AG04449 (cell line): ENCODE data around the gene ASB6.

Source experiments
- CTCF ChIA-PET: fragments of 350-600 bp; formaldehyde crosslinking; extraction: SDS; loops from one replicate; lab custom pipeline; 2021; ENCODE audit warnings: antibody characterized with exemption; lab: Yijun Ruan, JAX
- POLR2A ChIA-PET: fragments of 400-600, 350-600 bp; formaldehyde crosslinking; extraction: SDS; loops from one replicate; lab custom pipeline; 2020; ENCODE audit warnings: antibody characterized with exemption, inconsistent platforms; lab: Yijun Ruan, JAX
- DNase-seq: peaks from one replicate; pipeline ENCODE4 v3.0.0-alpha.2; 2010; ENCODE audit warnings: low read depth, low spot score
- H3K4me3 ChIP-seq: 2 replicates; pipeline ENCODE4 v1.5.1; 2011; ENCODE audit warnings: low read depth, mild to moderate bottlenecking, control low read depth, low read length
- TF ChIP-seq, protein P1 (sequence below): IDR thresholded peaks from one replicate; pipeline ENCODE4 v1.5.1; 2011; ENCODE audit warnings: mild to moderate bottlenecking, moderate library complexity, low read length, control low read depth, inconsistent platforms; ENCODE audit not compliant: insufficient read depth; ENCODE audit errors: missing control alignments

Gene ASB6

GRCh38 chr9:129635099-129636065, 6.6 kb downstream of the ASB6 start:
- no peak overlapping the region for H3K4me3 ChIP-seq
- DNase-seq, result no peak
- ChIA-PET POLR2A (interaction anchor here (1.1 kb wide), 1 partner anchor 115 kb away, joined by 3 read pairs; no protein-coding TSS in a partner anchor), CTCF (interaction anchor here (0.6 to 14.5 kb wide), 4 partner anchors 7 to 505 kb away, joined by 3 to 267 read pairs (median 68); partner anchors contain the start of genes C9orf50 and NTMT1)
- TF ChIP-seq, protein P1, sequence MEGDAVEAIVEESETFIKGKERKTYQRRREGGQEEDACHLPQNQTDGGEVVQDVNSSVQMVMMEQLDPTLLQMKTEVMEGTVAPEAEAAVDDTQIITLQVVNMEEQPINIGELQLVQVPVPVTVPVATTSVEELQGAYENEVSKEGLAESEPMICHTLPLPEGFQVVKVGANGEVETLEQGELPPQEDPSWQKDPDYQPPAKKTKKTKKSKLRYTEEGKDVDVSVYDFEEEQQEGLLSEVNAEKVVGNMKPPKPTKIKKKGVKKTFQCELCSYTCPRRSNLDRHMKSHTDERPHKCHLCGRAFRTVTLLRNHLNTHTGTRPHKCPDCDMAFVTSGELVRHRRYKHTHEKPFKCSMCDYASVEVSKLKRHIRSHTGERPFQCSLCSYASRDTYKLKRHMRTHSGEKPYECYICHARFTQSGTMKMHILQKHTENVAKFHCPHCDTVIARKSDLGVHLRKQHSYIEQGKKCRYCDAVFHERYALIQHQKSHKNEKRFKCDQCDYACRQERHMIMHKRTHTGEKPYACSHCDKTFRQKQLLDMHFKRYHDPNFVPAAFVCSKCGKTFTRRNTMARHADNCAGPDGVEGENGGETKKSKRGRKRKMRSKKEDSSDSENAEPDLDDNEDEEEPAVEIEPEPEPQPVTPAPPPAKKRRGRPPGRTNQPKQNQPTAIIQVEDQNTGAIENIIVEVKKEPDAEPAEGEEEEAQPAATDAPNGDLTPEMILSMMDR, result no peak

- H3K4me3 ChIP-seq, result no peak overlapping the region
- TF ChIP-seq, protein P1, result no peak
- POLR2A ChIA-PET, result interaction anchor here (0.6 kb wide), 1 partner anchor 126 kb away, joined by 5 read pairs; no protein-coding TSS in a partner anchor
- DNase-seq, result no peak
- CTCF ChIA-PET, result interaction anchor here (1.7 to 15.5 kb wide), 5 partner anchors 6 to 501 kb away, joined by 4 to 735 read pairs (median 133); partner anchors contain the start of genes ASB6 and C9orf50
These were observed 8.1 kb downstream of the ASB6 start for GRCh38 chr9:129633848-129634247.

DNA sequence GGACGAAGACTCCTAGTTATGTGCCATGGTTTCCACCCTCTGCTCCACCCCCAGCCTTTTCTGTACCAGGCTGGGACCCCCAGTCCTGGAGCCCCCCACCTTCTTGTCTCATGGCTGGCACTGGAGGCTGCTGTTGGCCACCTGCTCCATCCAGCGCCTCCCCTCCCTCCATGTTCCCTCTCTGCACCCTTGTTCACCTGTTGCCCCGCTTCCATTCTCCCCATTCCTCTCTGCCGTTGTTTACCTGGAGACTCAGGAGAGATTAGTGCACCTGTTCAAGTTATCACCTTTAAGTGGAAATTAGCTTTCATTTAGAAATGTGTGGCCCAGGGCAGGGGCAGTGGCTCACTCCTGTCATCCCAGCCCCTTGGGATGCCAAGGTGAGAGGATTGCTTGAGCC, 8.7 kb downstream of the ASB6 start:
- ChIA-PET CTCF (interaction anchor here (1.8 to 15.5 kb wide), 4 partner anchors 7 to 501 kb away, joined by 5 to 735 read pairs (median 74); partner anchors contain the start of genes ASB6 and C9orf50), POLR2A (interaction anchor here (0.6 kb wide), 1 partner anchor 127 kb away, joined by 5 read pairs; no protein-coding TSS in a partner anchor)
- H3K4me3 ChIP-seq, result no peak overlapping the region
- DNase-seq, result no peak
- TF ChIP-seq, protein P1, result no peak

GRCh38 chr9:129632460-129632859, 9.5 kb downstream of the ASB6 start:
- no peak overlapping the region for H3K4me3 ChIP-seq
- POLR2A ChIA-PET, result no interaction called here
- CTCF ChIA-PET, result interaction anchor here (1.8 to 15.5 kb wide), 4 partner anchors 7 to 500 kb away, joined by 5 to 735 read pairs (median 74); partner anchors contain the start of genes ASB6 and C9orf50
- TF ChIP-seq, protein P1, result no peak
- DNase-seq, result no peak

DNA sequence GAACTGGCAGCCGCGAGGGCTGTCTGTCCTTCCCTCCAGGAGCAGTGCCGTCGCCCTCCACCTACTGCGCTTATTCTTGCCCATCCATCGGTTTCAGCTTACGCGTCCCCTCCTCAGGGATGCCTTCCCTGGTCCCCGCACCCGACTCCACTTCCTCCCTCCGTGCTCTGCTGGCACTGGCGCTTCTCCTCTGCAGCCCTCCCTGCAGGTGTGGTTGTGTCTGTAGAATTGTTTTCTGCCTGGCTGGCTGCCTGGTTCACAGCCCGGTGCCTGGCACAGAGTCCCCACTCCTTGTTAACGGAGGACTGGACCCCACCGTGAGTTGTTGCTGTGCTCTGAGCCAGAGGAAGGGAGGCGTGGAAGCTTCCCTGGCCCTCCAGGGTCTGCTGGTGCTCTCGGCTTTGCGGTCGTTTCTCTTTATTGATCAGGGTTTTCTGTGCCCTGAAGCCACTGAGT, 10.2 kb downstream of the ASB6 start:
- no peak overlapping the region for H3K4me3 ChIP-seq
- POLR2A ChIA-PET, result interaction anchor here (1.8 kb wide), 1 partner anchor 8 kb away, joined by 6 read pairs; no protein-coding TSS in a partner anchor
- TF ChIP-seq, protein P1, result no peak
- CTCF ChIA-PET, result interaction anchor here (0.9 to 15.5 kb wide), 6 partner anchors 8 to 499 kb away, joined by 3 to 735 read pairs (median 10); partner anchors contain the start of genes ASB6 and C9orf50
- no peak for DNase-seq
